Panc1 (cell line): Measurements from ENCODE around the gene TTLL11. TPM values are rescaled to one million over a fixed set of nuclear protein-coding genes. Genes with fewer than 3 reads are reported as not detected.

ENCODE experiments used
- ATAC-seq: fragments of 200-7000 bp; cut with Tn5 transposase; 2 replicates; pipeline ENCODE4 v1.9.1; 2020; ENCODE audit warnings: mild to moderate bottlenecking, moderate library complexity
- BruUV-seq: library from RNA; stranded (reverse); fragments of 400-500 nt; replicated peaks from 2 replicates; lab custom pipeline; 2021; lab: Mats Ljungman, UMichigan
- CTCF ChIA-PET: fragments of 300-600 bp; sonication (Branson Sonifier 250); formaldehyde crosslinking; loops from one replicate; lab custom pipeline; 2022; ENCODE audit warnings: antibody characterized with exemption; lab: Charles Lee
- POLR2A ChIA-PET: fragments of 300-600 bp; sonication (Branson Sonifier 250); formaldehyde crosslinking; loops from one replicate; lab custom pipeline; 2022; ENCODE audit warnings: antibody characterized with exemption; lab: Charles Lee
- DNase-seq: peaks from one replicate; pipeline ENCODE4 v3.0.0-alpha.2; 2010; ENCODE audit warnings: low read depth, low spot score
- H3K27ac ChIP-seq: 2 replicates; pipeline ENCODE4 v1.5.1; 2011; ENCODE audit warnings: mild to moderate bottlenecking, low read length, inconsistent platforms
- H3K27me3 ChIP-seq: fragments of 200-500 bp; sonication (Bioruptor generic); 2 replicates; pipeline ENCODE4 v1.6.0; 2014; ENCODE audit warnings: low read length, inconsistent platforms; ENCODE audit not compliant: control insufficient read depth, insufficient read depth
- H3K36me3 ChIP-seq: fragments of 200-500 bp; sonication (Bioruptor generic); 2 replicates; pipeline ENCODE4 v1.5.1; 2014; ENCODE audit warnings: inconsistent platforms, mild to moderate bottlenecking, low read length, moderate library complexity; ENCODE audit not compliant: control insufficient read depth, insufficient read depth
- H3K4me1 ChIP-seq: 2 replicates; pipeline ENCODE4 v1.5.1; 2011; ENCODE audit warnings: inconsistent platforms, mild to moderate bottlenecking, low read length, moderate library complexity; ENCODE audit not compliant: control insufficient read depth, insufficient read depth
- H3K4me3 ChIP-seq, 2 experiments: 2 replicates each; pipeline ENCODE4 v1.5.1; 2011 to 2012; ENCODE audit warnings: low read depth in 2 of 2, low read length in 2 of 2, mild to moderate bottlenecking in 2 of 2, inconsistent platforms in 1 of 2, moderate library complexity in 1 of 2
- H3K9me3 ChIP-seq: fragments of 200-500 bp; sonication (Bioruptor generic); 2 replicates; pipeline ENCODE4 v1.5.1; 2014; ENCODE audit warnings: low read depth, mild to moderate bottlenecking, inconsistent platforms, low read length, moderate library complexity; ENCODE audit not compliant: control insufficient read depth, insufficient read depth
- CTCF ChIP-seq: fragments of 450-650 bp; IDR thresholded peaks from 2 replicates; pipeline ENCODE4 v1.5.1; 2017; ENCODE audit warnings: mild to moderate bottlenecking
- POLR2AphosphoS5 ChIP-seq: IDR thresholded peaks from 2 replicates; pipeline ENCODE4 v1.6.1; 2012; ENCODE audit warnings: mild to moderate bottlenecking, low read depth, low read length, moderate library complexity
- REST ChIP-seq, 2 experiments: IDR thresholded peaks; 2 replicates each; pipeline ENCODE4 v1.6.1; 2011 to 2012; ENCODE audit warnings: low read depth in 2 of 2, control low read depth in 1 of 2, low read length in 1 of 2, mild to moderate bottlenecking in 1 of 2, moderate library complexity in 1 of 2; ENCODE audit not compliant: insufficient read depth in 1 of 2
- SIN3A ChIP-seq: IDR thresholded peaks from 2 replicates; pipeline ENCODE4 v1.6.1; 2012; ENCODE audit warnings: low read depth, mild to moderate bottlenecking, low read length, moderate library complexity, borderline replicate concordance; ENCODE audit not compliant: insufficient read depth
- TCF7L2 ChIP-seq: IDR thresholded peaks from 2 replicates; pipeline ENCODE4 v1.6.1; 2011; ENCODE audit warnings: mild to moderate bottlenecking, low read depth, low read length, inconsistent platforms
- in situ Hi-C: cut with HindIII; loops from 2 replicates; pipeline ENCODE4 v1.10.0; 2016; ENCODE audit warnings: low sequenced_read_pairs, low pct_unique_long_range_greater_than_20kb
- intact Hi-C: fragments of 100-400 bp; cut with micrococcal nuclease; formaldehyde crosslinking; loops from one replicate; pipeline ENCODE4 v1.10.0; 2022; ENCODE audit not compliant: unreplicated experiment
- total RNA-seq: library from RNA; stranded (reverse); gene quantifications from one replicate; pipeline ENCODE4 v1.2.1, GENCODE V29; 2021; ENCODE audit not compliant: unreplicated experiment

TTLL11 gene
- total RNA-seq, 1 experiment from 2014 or later: 1.1 TPM

GRCh38 chr9:122053064-122053463 is 40.0 kb downstream of the TTLL11 start:
- POLR2A ChIA-PET: no interaction called here
- Histone ChIP-seq H3K4me3 (no peak overlapping the region), H3K4me1 (no peaks in the 10 kb centered on the region), H3K36me3 (no peaks in the 10 kb centered on the region), H3K27me3 (no peaks in the 10 kb centered on the region), H3K9me3 (no peaks in the 10 kb centered on the region), H3K27ac (no peak overlapping the region)
- BruUV-seq: no TSS peak
- ATAC-seq: no peak
- TF ChIP-seq TCF7L2 (no peak), REST (IDR thresholded peaks at IDR 0.05; ENCODE audit: insufficient read depth in 1 of 2, low read depth in 2 of 2, low read length in 1 of 2) (no peak), POLR2AphosphoS5 (no peak), SIN3A (no peak), CTCF (no peak)
- DNase-seq: no peak
- intact Hi-C loops (no loop called here), in situ Hi-C loops (no loop called here)
- CTCF ChIA-PET: no interaction called here

- H3K27ac ChIP-seq: no peak overlapping the region
- no peaks in the 10 kb centered on the region for H3K9me3 ChIP-seq
- ATAC-seq: no peak
- no peaks in the 10 kb centered on the region for H3K36me3 ChIP-seq
- no peak for DNase-seq
- H3K27me3 ChIP-seq: no peaks in the 10 kb centered on the region
- H3K4me1 ChIP-seq: no peaks in the 10 kb centered on the region
- no peak for TF ChIP-seq CTCF
- no peak for TF ChIP-seq TCF7L2
- TF ChIP-seq REST (IDR thresholded peaks at IDR 0.05; ENCODE audit: insufficient read depth in 1 of 2, low read depth in 2 of 2, low read length in 1 of 2): no peak
- TF ChIP-seq SIN3A: no peak
- no peak for TF ChIP-seq POLR2AphosphoS5
- CTCF ChIA-PET: no interaction called here
- intact Hi-C loops: no loop called here
- POLR2A ChIA-PET: no interaction called here
- in situ Hi-C loops: no loop called here
- no peak overlapping the region for H3K4me3 ChIP-seq
- BruUV-seq: no TSS peak
Observed at GRCh38 chr9:122051351-122052321, 41.5 kb downstream of the TTLL11 start.
